Esophagus muscularis mucosa (tissue), 4 donors: ENCODE data around the gene CLDN9. TPM values are rescaled to one million over a fixed set of nuclear protein-coding genes. Genes with fewer than 3 reads are reported as not detected.
A peak's percentile ranks its signal among the peaks of the same experiment; 100 is the strongest.

Source experiments
- DNase-seq: peaks from one replicate; pipeline ENCODE4 v3.0.0-alpha.2; 2017; ENCODE audit errors: extremely low spot score
- H3K27ac ChIP-seq, 4 donors: fragments of 200-600 bp; sonication (generic); replicated peaks in 1 of 4; 1 replicate in 3 of 4; 2 replicates in 1 of 4; pipeline ENCODE4 v1.5.1; 2016 to 2019; ENCODE audit warnings: mild to moderate bottlenecking in 1 of 4
- H3K27me3 ChIP-seq, 4 donors: fragments of 200-600 bp; sonication (generic); one replicate each; pipeline versions ENCODE4 v1.5.1 to v1.6.0; 2016 to 2019
- H3K36me3 ChIP-seq, 4 donors: fragments of 200-600 bp; sonication (generic); one replicate each; pipeline ENCODE4 v1.5.1; 2016 to 2019
- H3K4me1 ChIP-seq, 4 donors: fragments of 200-600 bp; sonication (generic); one replicate each; pipeline ENCODE4 v1.5.1; 2016 to 2019
- H3K4me3 ChIP-seq, 4 donors: fragments of 200-600 bp; sonication (generic); 1 replicate in 2 of 4; 2 replicates in 2 of 4; pipeline ENCODE4 v1.5.1; 2016 to 2019; ENCODE audit warnings: mild to moderate bottlenecking in 4 of 4, moderate library complexity in 1 of 4
- H3K9me3 ChIP-seq, 4 donors: fragments of 200-600 bp; sonication (generic); 1 replicate in 3 of 4; 2 replicates in 1 of 4; pipeline ENCODE4 v1.5.1; 2016 to 2019
- EP300 ChIP-seq: sonication (generic); formaldehyde crosslinking; IDR thresholded peaks from one replicate; pipeline ENCODE4 v1.6.1; 2017; ENCODE audit warnings: antibody characterized with exemption
- POLR2A ChIP-seq: fragments of 450-650 bp; IDR thresholded peaks from one replicate; pipeline ENCODE4 v1.6.1; 2017; ENCODE audit warnings: antibody characterized with exemption, moderate library complexity, mild to moderate bottlenecking, low read depth
- POLR2AphosphoS5 ChIP-seq, 2 donors: sonication (generic); formaldehyde crosslinking; IDR thresholded peaks; one replicate each; pipeline ENCODE4 v1.6.1; 2017; ENCODE audit warnings: antibody characterized with exemption in 2 of 2
- WGBS: methylation state at CpG from one replicate; pipeline ENCODE4 v1.1.5; 2018; 5-methylcytosine and 5-hydroxymethylcytosine counted together
- intact Hi-C: fragments of 100-400 bp; cut with DNase I; formaldehyde crosslinking; loops from one replicate; pipeline ENCODE4 v1.15.1; 2023
- total RNA-seq, 4 donors: library from RNA; depleted of rRNA; stranded (reverse); fragments of >200 nt; gene quantifications; one replicate each; pipeline versions ENCODE4 v1.1.0 to v1.2.1, GENCODE V29; 2016
- TF ChIP-seq, protein P1 (sequence below), 3 experiments: fragments of 200-600 bp in 2 of 3; fragments of 450-650 bp in 1 of 3; sonication (generic) in 2 of 3; IDR thresholded peaks; one replicate each; pipeline ENCODE4 v1.5.1; 2017 to 2019; ENCODE audit warnings: antibody characterized with exemption in 3 of 3, mild to moderate bottlenecking in 2 of 3, moderate library complexity in 1 of 3

The CLDN9 gene
- total RNA-seq, 4 donors from 2014 or later, result 0.17 to 0.42 (median 0.32) TPM; not detected in 1

DNA sequence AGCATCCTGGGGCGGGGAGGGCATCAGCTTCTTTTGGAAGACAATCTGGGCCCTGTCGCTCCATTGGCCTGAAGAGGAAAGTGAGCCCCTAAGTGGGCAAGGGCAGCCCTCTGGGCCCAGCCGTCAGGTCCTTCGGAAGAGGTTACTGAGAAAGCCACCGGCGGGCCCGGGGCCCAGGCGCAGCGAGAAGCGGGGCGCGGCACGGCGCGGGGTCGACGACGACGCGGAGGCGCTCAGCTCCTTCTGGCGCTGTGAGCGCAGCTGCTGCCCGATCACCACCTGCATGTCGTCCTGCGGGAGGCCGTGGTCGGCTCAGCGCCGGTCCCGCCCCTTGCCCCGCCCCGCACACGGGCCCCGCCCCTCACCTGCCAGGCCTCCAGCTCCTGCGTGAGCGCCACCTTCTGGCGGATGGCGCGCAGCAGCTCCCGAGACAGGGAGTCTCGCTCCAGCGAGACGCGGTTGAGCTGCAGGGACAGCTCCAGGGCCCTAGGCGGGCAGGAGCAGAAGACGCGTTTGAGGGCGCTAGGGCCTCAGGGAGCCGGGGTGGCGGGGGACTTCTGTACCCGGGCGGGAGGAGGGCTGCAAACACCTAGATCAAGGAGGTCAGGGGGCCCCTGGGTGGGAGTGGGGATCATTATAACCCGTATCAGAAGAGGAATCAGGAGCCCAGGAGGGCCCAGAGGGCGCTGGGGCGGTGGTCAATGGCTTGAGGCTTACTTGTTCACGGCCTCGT, 15.4 kb downstream of the CLDN9 start:
- intact Hi-C loops, result loop anchor here (1.0 kb wide), 1 partner anchor 25 kb away; no protein-coding TSS in a partner anchor
- no peaks in the 10 kb centered on the region for H3K9me3 ChIP-seq
- peaks cover 11 to 20% (median 19%) of the 10 kb centered on the region in 4 donors for H3K36me3 ChIP-seq
- TF ChIP-seq POLR2AphosphoS5 (IDR thresholded peaks at IDR 0.05) (peak; percentile 39 to 56), POLR2A (no peak), EP300 (no peak)
- TF ChIP-seq, protein P1, sequence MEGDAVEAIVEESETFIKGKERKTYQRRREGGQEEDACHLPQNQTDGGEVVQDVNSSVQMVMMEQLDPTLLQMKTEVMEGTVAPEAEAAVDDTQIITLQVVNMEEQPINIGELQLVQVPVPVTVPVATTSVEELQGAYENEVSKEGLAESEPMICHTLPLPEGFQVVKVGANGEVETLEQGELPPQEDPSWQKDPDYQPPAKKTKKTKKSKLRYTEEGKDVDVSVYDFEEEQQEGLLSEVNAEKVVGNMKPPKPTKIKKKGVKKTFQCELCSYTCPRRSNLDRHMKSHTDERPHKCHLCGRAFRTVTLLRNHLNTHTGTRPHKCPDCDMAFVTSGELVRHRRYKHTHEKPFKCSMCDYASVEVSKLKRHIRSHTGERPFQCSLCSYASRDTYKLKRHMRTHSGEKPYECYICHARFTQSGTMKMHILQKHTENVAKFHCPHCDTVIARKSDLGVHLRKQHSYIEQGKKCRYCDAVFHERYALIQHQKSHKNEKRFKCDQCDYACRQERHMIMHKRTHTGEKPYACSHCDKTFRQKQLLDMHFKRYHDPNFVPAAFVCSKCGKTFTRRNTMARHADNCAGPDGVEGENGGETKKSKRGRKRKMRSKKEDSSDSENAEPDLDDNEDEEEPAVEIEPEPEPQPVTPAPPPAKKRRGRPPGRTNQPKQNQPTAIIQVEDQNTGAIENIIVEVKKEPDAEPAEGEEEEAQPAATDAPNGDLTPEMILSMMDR (IDR thresholded peaks at IDR 0.05), result peak; percentile 76 to 88 (median 81)
- H3K27me3 ChIP-seq, result peaks cover 0 to 46% (median 24%) of the 10 kb centered on the region in 4 donors
- peaks cover 27 to 52% (median 44%) of the 10 kb centered on the region in 4 donors for H3K4me1 ChIP-seq
- H3K27ac ChIP-seq, result peak overlapping the region in 1 of 4 donors; percentile 34
- peak overlapping the region in 3 of 4 donors; percentile 16 to 33 (median 22) for H3K4me3 ChIP-seq
- 31% methylated on average over 5 of the region's 58 CpGs for WGBS
- no peak for DNase-seq

- DNase-seq, result no peak
- H3K27ac ChIP-seq, result no peak overlapping the region
- TF ChIP-seq, protein P1 (IDR thresholded peaks at IDR 0.05), result no peak
- TF ChIP-seq POLR2AphosphoS5 (IDR thresholded peaks at IDR 0.05), result no peak
- TF ChIP-seq EP300, result no peak
- no peak for TF ChIP-seq POLR2A
- intact Hi-C loops, result loop anchor here (1.0 kb wide), 1 partner anchor 26 kb away; no protein-coding TSS in a partner anchor
- peaks cover 11 to 20% (median 19%) of the 10 kb centered on the region in 4 donors for H3K36me3 ChIP-seq
- WGBS, result 35% methylated on average over 8 of the region's 15 CpGs
- H3K4me1 ChIP-seq, result peaks cover 21 to 45% (median 38%) of the 10 kb centered on the region in 4 donors
- peaks cover 0 to 53% (median 24%) of the 10 kb centered on the region in 4 donors for H3K27me3 ChIP-seq
- H3K9me3 ChIP-seq, result no peaks in the 10 kb centered on the region
- H3K4me3 ChIP-seq, result no peak overlapping the region
These were observed 16.1 kb downstream of the CLDN9 start for GRCh38 chr16:3028716-3029319.

- WGBS, result 39% methylated on average over 9 of the region's 59 CpGs
- H3K27me3 ChIP-seq, result peaks cover 0 to 61% (median 24%) of the 10 kb centered on the region in 4 donors
- no peak for DNase-seq
- H3K9me3 ChIP-seq, result no peaks in the 10 kb centered on the region
- peak overlapping the region in 1 of 4 donors; percentile 34 for H3K4me3 ChIP-seq
- peaks cover 11 to 20% (median 19%) of the 10 kb centered on the region in 4 donors for H3K36me3 ChIP-seq
- H3K27ac ChIP-seq, result no peak overlapping the region
- intact Hi-C loops, result no loop called here
- peaks cover 17 to 40% (median 33%) of the 10 kb centered on the region in 4 donors for H3K4me1 ChIP-seq
- TF ChIP-seq, protein P1 (IDR thresholded peaks at IDR 0.05), result no peak
- no peak for TF ChIP-seq POLR2A
- no peak for TF ChIP-seq POLR2AphosphoS5 (IDR thresholded peaks at IDR 0.05)
- no peak for TF ChIP-seq EP300
These were observed 16.9 kb downstream of the CLDN9 start for GRCh38 chr16:3029491-3030221.

DNA sequence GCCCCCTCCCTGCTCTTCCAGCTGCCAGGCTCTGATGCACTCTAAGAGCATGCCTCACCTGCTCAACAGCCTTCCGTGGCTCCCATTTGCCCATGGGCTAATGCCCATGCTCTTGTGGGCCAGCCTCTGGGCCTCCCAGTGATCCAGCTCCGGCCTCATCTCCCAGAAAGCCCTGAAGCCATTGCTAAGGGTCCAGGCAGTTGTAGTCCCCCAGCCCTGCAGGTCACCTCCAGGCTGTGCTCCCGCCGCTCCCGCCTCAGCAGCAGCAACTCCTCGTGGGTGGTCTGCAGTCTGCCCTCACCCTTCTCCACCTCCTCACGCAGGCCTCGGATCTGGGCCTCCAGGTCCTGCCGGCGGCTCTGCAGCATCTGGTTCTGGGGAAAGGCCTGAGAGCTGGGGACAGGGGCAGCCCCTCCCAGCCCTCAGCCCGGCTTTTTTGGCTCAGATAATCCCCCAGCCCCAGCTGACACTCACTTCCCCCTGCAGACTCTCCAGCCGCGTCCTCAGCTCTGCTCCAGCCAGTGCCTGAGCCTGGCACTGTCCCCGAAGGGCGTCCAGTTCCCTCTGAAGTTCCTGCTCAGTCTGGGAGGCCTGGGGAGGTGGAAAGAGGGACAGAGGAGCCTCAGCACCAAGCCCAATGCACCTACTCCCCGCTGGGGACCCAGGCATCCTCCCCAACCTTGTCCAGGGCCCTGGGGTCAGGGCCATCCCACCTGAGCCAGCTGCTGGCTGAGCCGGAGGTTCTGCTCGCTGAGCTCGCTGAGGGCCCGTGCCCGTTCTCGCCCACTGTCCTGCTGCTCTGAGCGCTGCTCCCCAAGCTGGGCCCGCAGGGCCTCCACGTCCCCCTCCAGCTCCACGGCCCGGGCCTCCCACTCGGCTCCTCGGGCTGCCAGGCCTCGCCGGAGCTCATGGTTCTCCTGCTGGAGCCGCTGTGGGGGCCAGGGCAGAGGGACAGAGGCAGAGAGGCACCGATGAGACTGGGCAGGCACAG, 17.8 kb downstream of the CLDN9 start:
- no peak for DNase-seq
- WGBS, result 80% methylated on average over 15 of the region's 33 CpGs
- peaks cover 11 to 19% (median 19%) of the 10 kb centered on the region in 4 donors for H3K36me3 ChIP-seq

More for the DNA sequence above, 17.8 kb downstream of the CLDN9 start:
- intact Hi-C loops, result no loop called here
- Histone ChIP-seq H3K4me1 (peaks cover 15 to 31% (median 24%) of the 10 kb centered on the region in 4 donors), H3K4me3 (no peak overlapping the region), H3K27me3 (peaks cover 0 to 70% (median 32%) of the 10 kb centered on the region in 4 donors), H3K27ac (no peak overlapping the region), H3K9me3 (no peaks in the 10 kb centered on the region)
- TF ChIP-seq POLR2AphosphoS5 (IDR thresholded peaks at IDR 0.05) (no peak), POLR2A (no peak), EP300 (no peak)
- TF ChIP-seq, protein P1 (IDR thresholded peaks at IDR 0.05), result no peak
